ENCODE data around the gene ZNF621. TPM values are rescaled to one million over a fixed set of nuclear protein-coding genes. Genes with fewer than 3 reads are reported as not detected.

The ZNF621 gene
- total and polyA plus RNA-seq, 2 experiments from 2014 or later, result 12.9 to 17.3 TPM

GRCh38 chr3:40572588-40572987 is 47.8 kb downstream of the ZNF621 start:
- no peak for TF ChIP-seq CTCF (IDR thresholded peaks at IDR 0.05; ENCODE audit: low read depth, low read length)
- no peaks in the 10 kb centered on the region for H3K9me3 ChIP-seq (ENCODE audit: low read depth)
- DNase-seq (ENCODE audit: low read depth in 1 of 2, low spot score in 1 of 2), result peak in 1 of 2 donors; percentile 17
- H3K4me1 ChIP-seq (ENCODE audit: low read depth), result peaks cover 6% of the 10 kb centered on the region
- H3K27ac ChIP-seq, result peak overlapping the region; percentile 62
- no peak overlapping the region for H3K4me3 ChIP-seq
- H3K36me3 ChIP-seq, result no peaks in the 10 kb centered on the region
- no peaks in the 10 kb centered on the region for H3K27me3 ChIP-seq

DNA sequence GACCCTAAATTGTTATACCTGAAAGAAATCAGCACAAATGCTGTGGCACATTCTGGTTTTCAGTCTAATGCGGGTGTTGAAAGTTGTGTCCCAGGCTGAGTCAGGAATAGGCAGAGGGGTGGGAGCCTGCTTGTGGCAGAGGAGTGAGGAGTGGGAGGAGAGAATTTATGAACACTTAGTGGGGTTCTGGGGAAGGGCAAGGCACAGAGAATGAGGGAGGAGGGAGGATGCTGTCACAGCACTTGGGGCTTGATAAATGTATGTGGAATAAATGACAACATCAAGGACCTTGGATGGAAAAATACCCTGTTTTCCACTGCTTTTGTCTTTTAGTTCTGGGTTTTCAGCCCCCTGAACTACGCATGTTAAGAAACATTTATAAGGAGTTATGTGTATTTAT is 49.3 kb downstream of the ZNF621 start:
- Histone ChIP-seq H3K36me3 (no peaks in the 10 kb centered on the region), H3K27me3 (no peaks in the 10 kb centered on the region), H3K9me3 (ENCODE audit: low read depth) (no peaks in the 10 kb centered on the region), H3K27ac (no peak overlapping the region), H3K4me3 (no peak overlapping the region), H3K4me1 (ENCODE audit: low read depth) (peaks cover 6% of the 10 kb centered on the region)
- DNase-seq (ENCODE audit: low read depth in 1 of 2, low spot score in 1 of 2), result no peak
- TF ChIP-seq CTCF (IDR thresholded peaks at IDR 0.05; ENCODE audit: low read depth, low read length), result no peak

GRCh38 chr3:40574661-40575060 is 49.9 kb downstream of the ZNF621 start:
- Histone ChIP-seq H3K27me3 (no peaks in the 10 kb centered on the region), H3K4me1 (ENCODE audit: low read depth) (peaks cover 6% of the 10 kb centered on the region), H3K36me3 (no peaks in the 10 kb centered on the region), H3K27ac (no peak overlapping the region), H3K4me3 (no peak overlapping the region), H3K9me3 (ENCODE audit: low read depth) (no peaks in the 10 kb centered on the region)
- TF ChIP-seq CTCF (IDR thresholded peaks at IDR 0.05; ENCODE audit: low read depth, low read length), result no peak
- DNase-seq (ENCODE audit: low read depth in 1 of 2, low spot score in 1 of 2), result peak in 1 of 2 donors; percentile 50

DNA sequence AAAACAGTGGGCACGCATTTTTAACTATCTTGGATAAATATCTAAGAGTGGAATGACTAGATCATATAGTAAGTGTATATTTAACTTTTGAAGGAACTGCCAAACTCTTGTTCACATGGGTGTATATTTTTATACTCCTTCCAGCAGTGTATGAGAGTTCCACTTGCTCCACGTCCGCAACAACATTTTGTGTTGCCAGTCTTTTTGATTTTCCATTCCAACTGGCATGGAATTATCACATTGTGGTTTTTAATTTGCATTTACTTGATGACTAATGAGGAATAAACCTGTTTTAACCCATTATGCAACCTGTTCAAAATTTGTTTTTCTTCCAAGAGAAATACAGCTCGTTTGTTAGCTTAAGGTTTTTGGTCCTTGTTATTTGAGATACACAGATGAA is 51.6 kb downstream of the ZNF621 start:
- no peak for DNase-seq (ENCODE audit: low read depth in 1 of 2, low spot score in 1 of 2)
- no peak for TF ChIP-seq CTCF (IDR thresholded peaks at IDR 0.05; ENCODE audit: low read depth, low read length)
- H3K27ac ChIP-seq, result no peak overlapping the region
- no peaks in the 10 kb centered on the region for H3K36me3 ChIP-seq
- H3K9me3 ChIP-seq (ENCODE audit: low read depth), result no peaks in the 10 kb centered on the region
- peaks cover 6% of the 10 kb centered on the region for H3K4me1 ChIP-seq (ENCODE audit: low read depth)
- H3K4me3 ChIP-seq, result no peak overlapping the region
- H3K27me3 ChIP-seq, result no peaks in the 10 kb centered on the region

DNA sequence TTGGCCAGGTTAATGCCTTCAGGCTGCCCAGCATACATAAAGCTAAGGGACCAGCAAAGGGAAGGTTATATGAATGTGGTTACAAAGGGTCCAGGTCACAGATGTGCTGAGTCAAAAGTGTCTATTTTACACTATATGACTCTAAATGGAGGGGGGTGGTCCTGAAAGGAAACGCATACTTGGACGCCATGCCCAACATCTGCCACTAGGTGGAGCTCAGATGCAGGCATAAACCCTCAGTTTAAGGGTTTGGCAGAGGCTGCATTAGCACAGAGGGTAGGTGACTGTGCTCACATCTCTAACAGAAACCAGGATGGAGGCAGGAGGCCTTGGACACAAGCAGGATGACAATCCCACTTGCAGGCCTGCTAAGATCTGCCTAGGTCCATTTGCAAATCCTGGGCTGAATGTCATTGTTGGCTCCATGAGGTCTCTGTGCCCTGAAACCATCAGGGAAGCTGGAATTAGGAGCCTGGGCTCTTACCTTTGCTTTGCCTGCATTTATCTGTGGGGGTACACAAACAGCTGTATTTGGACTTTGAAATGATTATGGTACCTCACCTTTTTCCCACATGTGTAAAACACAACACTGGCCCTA is 55.8 kb downstream of the ZNF621 start:
- Histone ChIP-seq H3K27me3 (no peaks in the 10 kb centered on the region), H3K4me1 (ENCODE audit: low read depth) (no peaks in the 10 kb centered on the region), H3K4me3 (no peak overlapping the region), H3K36me3 (no peaks in the 10 kb centered on the region), H3K9me3 (ENCODE audit: low read depth) (no peaks in the 10 kb centered on the region), H3K27ac (no peak overlapping the region)
- peak; percentile 98 for TF ChIP-seq CTCF (IDR thresholded peaks at IDR 0.05; ENCODE audit: low read depth, low read length)
- DNase-seq (ENCODE audit: low read depth in 1 of 2, low spot score in 1 of 2), result peak; percentile 82 to 83

Data from cardiac muscle cell (in vitro differentiated cells and primary cell).